ENCODE data around the gene STARD5. TPM values are rescaled to one million over a fixed set of nuclear protein-coding genes. Genes with fewer than 3 reads are reported as not detected.

STARD5 gene
- total RNA-seq, 2 donors from 2014 or later = 2.0 to 5.4 TPM

- no peaks in the 10 kb centered on the region for H3K36me3 Mint-ChIP-seq (ENCODE audit: low read depth)
- Histone ChIP-seq H3K27me3 (ENCODE audit: control insufficient read depth, insufficient read depth, low read length, poor library complexity, severe bottlenecking) (no peaks in the 10 kb centered on the region), H3K4me1 (ENCODE audit: control insufficient read depth, insufficient read depth, low read length) (peaks cover 5% of the 10 kb centered on the region), H3K9me3 (ENCODE audit: control insufficient read depth, low read length) (no peaks in the 10 kb centered on the region), H3K27ac (ENCODE audit: low read depth, low read length) (no peak overlapping the region), H3K4me3 (ENCODE audit: low read length) (no peak overlapping the region), H3K9ac (ENCODE audit: extremely low read depth, low read length, poor library complexity, severe bottlenecking) (no peak overlapping the region), H3K36me3 (ENCODE audit: control insufficient read depth, insufficient read depth, low read length) (no peaks in the 10 kb centered on the region)
- peaks cover 18% of the 10 kb centered on the region for H3K4me1 Mint-ChIP-seq
- H3K27ac Mint-ChIP-seq = no peak overlapping the region
- no peak for DNase-seq
- 89 to 94% methylated on average over 3 of the region's 3 CpGs for WGBS, 2 experiments (ENCODE audit: insufficient coverage in 1 of 2, insufficient read length in 1 of 2)
- TF ChIP-seq CTCF (conservative IDR thresholded peaks at IDR 0.05) = no peak
- H3K4me3 Mint-ChIP-seq = no peak overlapping the region
- peaks cover 24% of the 10 kb centered on the region for H3K27me3 Mint-ChIP-seq (ENCODE audit: insufficient read depth)
- H3K9me3 Mint-ChIP-seq = no peaks in the 10 kb centered on the region
Measured at GRCh38 chr15:81327516-81327915, 3.6 kb upstream of the STARD5 start.

GRCh38 chr15:81326466-81327212 is 2.7 kb upstream of the STARD5 start:
- Mint-ChIP-seq H3K4me1 (peaks cover 17% of the 10 kb centered on the region), H3K36me3 (ENCODE audit: low read depth) (no peaks in the 10 kb centered on the region), H3K27ac (no peak overlapping the region), H3K27me3 (ENCODE audit: insufficient read depth) (peaks cover 27% of the 10 kb centered on the region), H3K4me3 (no peak overlapping the region), H3K9me3 (no peaks in the 10 kb centered on the region)
- Histone ChIP-seq H3K9ac (ENCODE audit: extremely low read depth, low read length, poor library complexity, severe bottlenecking) (no peak overlapping the region), H3K36me3 (ENCODE audit: control insufficient read depth, insufficient read depth, low read length) (no peaks in the 10 kb centered on the region), H3K27ac (ENCODE audit: low read depth, low read length) (no peak overlapping the region), H3K9me3 (ENCODE audit: control insufficient read depth, low read length) (no peaks in the 10 kb centered on the region), H3K4me3 (ENCODE audit: low read length) (no peak overlapping the region), H3K4me1 (ENCODE audit: control insufficient read depth, insufficient read depth, low read length) (peaks cover 5% of the 10 kb centered on the region), H3K27me3 (ENCODE audit: control insufficient read depth, insufficient read depth, low read length, poor library complexity, severe bottlenecking) (no peaks in the 10 kb centered on the region)
- 86 to 98% methylated on average over 4 to 7 of the region's 7 CpGs for WGBS, 2 experiments (ENCODE audit: insufficient coverage in 1 of 2, insufficient read length in 1 of 2)
- no peak for TF ChIP-seq CTCF (conservative IDR thresholded peaks at IDR 0.05)
- no peak for DNase-seq

- WGBS, 2 experiments (ENCODE audit: insufficient coverage in 1 of 2, insufficient read length in 1 of 2) = 13 to 82% methylated on average over 1 to 4 of the region's 4 CpGs
- Histone ChIP-seq H3K27me3 (ENCODE audit: control insufficient read depth, insufficient read depth, low read length, poor library complexity, severe bottlenecking) (no peaks in the 10 kb centered on the region), H3K9me3 (ENCODE audit: control insufficient read depth, low read length) (no peaks in the 10 kb centered on the region), H3K4me3 (ENCODE audit: low read length) (peak overlapping the region; percentile 88), H3K27ac (ENCODE audit: low read depth, low read length) (no peak overlapping the region), H3K36me3 (ENCODE audit: control insufficient read depth, insufficient read depth, low read length) (peaks cover 4% of the 10 kb centered on the region), H3K4me1 (ENCODE audit: control insufficient read depth, insufficient read depth, low read length) (no peaks in the 10 kb centered on the region), H3K9ac (ENCODE audit: extremely low read depth, low read length, poor library complexity, severe bottlenecking) (peak overlapping the region; percentile 58)
- peaks cover 27% of the 10 kb centered on the region for H3K27me3 Mint-ChIP-seq (ENCODE audit: insufficient read depth)
- H3K36me3 Mint-ChIP-seq (ENCODE audit: low read depth) = no peaks in the 10 kb centered on the region
- TF ChIP-seq CTCF (conservative IDR thresholded peaks at IDR 0.05) = no peak
- peak overlapping the region; percentile 81 for H3K4me3 Mint-ChIP-seq
- peak overlapping the region; percentile 72 for H3K27ac Mint-ChIP-seq
- no peaks in the 10 kb centered on the region for H3K9me3 Mint-ChIP-seq
- peaks cover 7% of the 10 kb centered on the region for H3K4me1 Mint-ChIP-seq
- no peak for DNase-seq
Measured at GRCh38 chr15:81323559-81323943, 390 bp downstream of the STARD5 start.
